Pancreas (tissue), 10 donors: ENCODE data around the gene MRTFB. TPM values are rescaled to one million over a fixed set of nuclear protein-coding genes. Genes with fewer than 3 reads are reported as not detected.
A peak's percentile ranks its signal among the peaks of the same experiment; 100 is the strongest.

Experiments used
- ATAC-seq, 4 donors: fragments of 200-7000 bp; cut with Tn5 transposase; one replicate each; pipeline versions ENCODE4 v1.8.0 to v1.9.1; 2020; ENCODE audit warnings: mild to moderate bottlenecking in 4 of 4, moderate library complexity in 4 of 4
- DNase-seq, 6 donors: peaks; one replicate each; pipeline ENCODE4 v3.0.0-alpha.2; 2020
- FAIRE-seq: peaks from 2 replicates; lab custom pipeline; 2012; peaks lifted over from hg19 to GRCh38; lab: Jason Lieb, UNC
- H3K27ac ChIP-seq, 4 donors: fragments of 200-600 bp; sonication (generic); 1 replicate in 3 of 4; 2 replicates in 1 of 4; pipeline versions ENCODE4 v1.5.0 to v1.8.0; 2020
- H3K27me3 ChIP-seq, 4 donors: fragments of 200-600 bp; one replicate each; pipeline ENCODE4 v1.8.0; 2021
- H3K36me3 ChIP-seq, 3 donors: fragments of 200-600 bp; sonication (generic) in 1 of 3; one replicate each; pipeline versions ENCODE4 v1.5.0 to v1.8.0; 2020 to 2021
- H3K4me1 ChIP-seq, 3 donors: fragments of 200-600 bp; one replicate each; pipeline ENCODE4 v1.8.0; 2021
- H3K4me3 ChIP-seq, 4 donors: fragments of 200-600 bp; sonication (generic) in 2 of 4; one replicate each; pipeline versions ENCODE4 v1.5.0 to v1.8.0; 2020 to 2021
- H3K9me3 ChIP-seq, 4 donors: fragments of 200-600 bp; one replicate each; pipeline ENCODE4 v1.8.0; 2021
- CTCF ChIP-seq, 4 donors: fragments of 200-600 bp; sonication (generic) in 3 of 4; IDR thresholded peaks; one replicate each; pipeline versions ENCODE4 v1.5.0 to v1.8.0; 2021; ENCODE audit warnings: antibody characterized with exemption in 4 of 4
- WGBS, 2 donors: extraction: QIAGEN DNeasy Blood & Tissue Kit; methylation state at CpG; one replicate each; pipeline ENCODE4 v1.1.7; 2013; 5-methylcytosine and 5-hydroxymethylcytosine counted together
- intact Hi-C, 3 donors: fragments of 100-400 bp; cut with DNase I; formaldehyde crosslinking; loops; one replicate each; pipeline versions ENCODE4 v1.11.1 to v1.14.2; 2022
- polyA plus RNA-seq, 2 donors: library from polyadenylated mRNA; stranded (reverse); fragments of 200-250 nt; gene quantifications; one replicate each; pipeline ENCODE4 v1.2.3, GENCODE V29; 2013
- total RNA-seq, 6 donors: library from RNA; stranded (reverse); fragmentation: NEBNext Ultra II Directional in 4 of 6; extraction: Animal tissue kit (Norgen Biotek cat#: 25700) in 4 of 6; gene quantifications; one replicate each; pipeline versions ENCODE4 v1.2.1 to v1.2.4, GENCODE V29; 2021 to 2023
- donor health status: healthy with polysubstance abuse.
- donor health status: DM: no; HTN: no; CAD: no; lungs with moderate emphysema.
- donor health status: DM: no; HTN: no; CAD: no.
- donor health status: control.
- donor health status: control.
- donor health status: Bipolar disorder and iron deficiency.
- donor health status: DM: yes; HTN: yes; CAD: no.
- donor health status: DM: no; HTN: no; CAD: no.
- donor health status: DM: no; HTN: no; CAD: no.
- donor health status: DM: yes; HTN: yes; CAD: no.

The MRTFB gene
- total and polyA plus RNA-seq, 8 donors = 8.7 to 36.6 (median 24.4) TPM

- 45% methylated on average over 9 of the region's 9 CpGs for WGBS, 2 donors
- intact Hi-C loops = loop anchor here in 2 of 3 donors (10.0 kb wide), 2 partner anchors 245 to 365 kb away; partner anchors contain the start of gene ERCC4 (in 1 of the 2)
- Histone ChIP-seq H3K36me3 (no peaks in the 10 kb centered on the region), H3K27ac (no peak overlapping the region), H3K27me3 (no peaks in the 10 kb centered on the region), H3K9me3 (no peaks in the 10 kb centered on the region), H3K4me1 (no peaks in the 10 kb centered on the region), H3K4me3 (no peak overlapping the region)
- TF ChIP-seq CTCF (IDR thresholded peaks at IDR 0.05) = peak in 1 of 4 donors; percentile 13
- ATAC-seq (no peak), FAIRE-seq (no peak), DNase-seq (no peak)
Measured at GRCh38 chr16:14289692-14290340, 218.7 kb downstream of the MRTFB start.

GRCh38 chr16:14291286-14291685, 220.2 kb downstream of the MRTFB start:
- TF ChIP-seq CTCF (IDR thresholded peaks at IDR 0.05) = no peak
- Histone ChIP-seq H3K4me1 (no peaks in the 10 kb centered on the region), H3K27ac (no peak overlapping the region), H3K9me3 (no peaks in the 10 kb centered on the region), H3K4me3 (no peak overlapping the region), H3K27me3 (no peaks in the 10 kb centered on the region), H3K36me3 (no peaks in the 10 kb centered on the region)
- FAIRE-seq (no peak), ATAC-seq (no peak), DNase-seq (no peak)
- 80 to 84% methylated on average over 8 of the region's 8 CpGs for WGBS, 2 donors
- intact Hi-C loops = loop anchor here in 1 of 3 donors (10.0 kb wide), 1 partner anchor 244 kb away; no protein-coding TSS in a partner anchor

GRCh38 chr16:14292051-14292825, 221.1 kb downstream of the MRTFB start:
- no peaks in the 10 kb centered on the region for H3K4me1 ChIP-seq
- ATAC-seq (peak in 1 of 4 donors; percentile 23), FAIRE-seq (no peak), DNase-seq (peak in 1 of 6 donors; percentile 10)
- H3K27me3 ChIP-seq = no peaks in the 10 kb centered on the region
- intact Hi-C loops = loop anchor here in 1 of 3 donors (10.0 kb wide), 1 partner anchor 243 kb away; no protein-coding TSS in a partner anchor
- H3K27ac ChIP-seq = no peak overlapping the region
- 88 to 92% methylated on average over 10 of the region's 10 CpGs for WGBS, 2 donors
- no peaks in the 10 kb centered on the region for H3K9me3 ChIP-seq
- TF ChIP-seq CTCF (IDR thresholded peaks at IDR 0.05) = no peak
- H3K36me3 ChIP-seq = no peaks in the 10 kb centered on the region
- H3K4me3 ChIP-seq = no peak overlapping the region

- Histone ChIP-seq H3K4me1 (no peaks in the 10 kb centered on the region), H3K4me3 (no peak overlapping the region), H3K9me3 (no peaks in the 10 kb centered on the region), H3K27ac (no peak overlapping the region), H3K36me3 (no peaks in the 10 kb centered on the region), H3K27me3 (no peaks in the 10 kb centered on the region)
- no peak for FAIRE-seq
- no peak for DNase-seq
- no peak for TF ChIP-seq CTCF (IDR thresholded peaks at IDR 0.05)
- intact Hi-C loops = loop anchor here in 2 of 3 donors (5.0 to 10.0 kb wide), 2 partner anchors 236 to 238 kb away; no protein-coding TSS in a partner anchor
- ATAC-seq = no peak
- WGBS, 2 donors = 93% methylated on average over 3 of the region's 3 CpGs
Measured at GRCh38 chr16:14296663-14297062, 225.5 kb downstream of the MRTFB start.
